Upper lobe of left lung (tissue), 6 donors: ENCODE data around the gene CPVL. TPM values are rescaled to one million over a fixed set of nuclear protein-coding genes. Genes with fewer than 3 reads are reported as not detected.

Experiments
- ATAC-seq, 2 donors: fragments of 200-7000 bp; cut with Tn5 transposase; one replicate each; pipeline ENCODE4 v1.9.1; 2022; ENCODE audit warnings: mild to moderate bottlenecking in 2 of 2, moderate library complexity in 2 of 2; ENCODE audit not compliant: low FRiP score in 2 of 2
- DNase-seq, 2 donors: peaks; one replicate each; pipeline ENCODE4 v3.0.0-alpha.2; 2019 to 2020
- H3K27ac ChIP-seq, 4 donors: fragments of 200-600 bp; sonication (generic); one replicate each; pipeline ENCODE4 v1.5.1; 2016 to 2019
- H3K27me3 ChIP-seq, 4 donors: fragments of 200-600 bp; sonication (generic); one replicate each; pipeline ENCODE4 v1.5.1; 2017 to 2019
- H3K36me3 ChIP-seq, 4 donors: fragments of 200-600 bp; sonication (generic); one replicate each; pipeline ENCODE4 v1.5.1; 2016 to 2019
- H3K4me1 ChIP-seq, 4 donors: fragments of 200-600 bp; sonication (generic); one replicate each; pipeline ENCODE4 v1.5.1; 2018 to 2019
- H3K4me3 ChIP-seq, 4 donors: fragments of 200-600 bp; sonication (generic); one replicate each; pipeline ENCODE4 v1.5.1; 2017 to 2019; ENCODE audit warnings: mild to moderate bottlenecking in 2 of 4, moderate library complexity in 1 of 4
- H3K9me3 ChIP-seq, 4 donors: fragments of 200-600 bp; sonication (generic); one replicate each; pipeline ENCODE4 v1.5.1; 2018 to 2019
- EP300 ChIP-seq, 4 donors: sonication (generic); formaldehyde crosslinking; IDR thresholded peaks; one replicate each; pipeline ENCODE4 v1.5.1; 2017; ENCODE audit warnings: antibody characterized with exemption in 4 of 4, control low read depth in 2 of 4
- POLR2A ChIP-seq, 4 donors: fragments of 450-650 bp; IDR thresholded peaks; one replicate each; pipeline ENCODE4 v1.5.1; 2016 to 2017; ENCODE audit warnings: antibody characterized with exemption in 4 of 4, mild to moderate bottlenecking in 2 of 4
- POLR2AphosphoS5 ChIP-seq, 2 donors: sonication (generic); formaldehyde crosslinking; IDR thresholded peaks; one replicate each; pipeline ENCODE4 v1.5.1; 2017; ENCODE audit warnings: antibody characterized with exemption in 2 of 2
- WGBS, 2 donors: methylation state at CpG; one replicate each; pipeline ENCODE4 v1.1.5; 2017 to 2018; 5-methylcytosine and 5-hydroxymethylcytosine counted together
- total RNA-seq, 6 donors: library from RNA; depleted of rRNA in 4 of 6; stranded (reverse); fragments of >200 nt in 4 of 6; gene quantifications; one replicate each; pipeline versions ENCODE4 v1.1.0 to v1.2.1, GENCODE V29; 2016 to 2021
- TF ChIP-seq, protein P1 (sequence below), 6 experiments: fragments of 450-650 bp in 4 of 6; fragments of 200-600 bp in 2 of 6; sonication (generic) in 2 of 6; IDR thresholded peaks; one replicate each; pipeline ENCODE4 v1.5.1; 2016 to 2019; ENCODE audit warnings: antibody characterized with exemption in 6 of 6
- donor health status: DM: no; HTN: no; CAD: no; lungs with moderate emphysema.
- donor health status: DM: no; HTN: yes; CAD: no; lungs with severe emphysema.

CPVL gene
- total RNA-seq, 6 donors from 2014 or later: 4.6 to 47.4 (median 23.2) TPM

DNA sequence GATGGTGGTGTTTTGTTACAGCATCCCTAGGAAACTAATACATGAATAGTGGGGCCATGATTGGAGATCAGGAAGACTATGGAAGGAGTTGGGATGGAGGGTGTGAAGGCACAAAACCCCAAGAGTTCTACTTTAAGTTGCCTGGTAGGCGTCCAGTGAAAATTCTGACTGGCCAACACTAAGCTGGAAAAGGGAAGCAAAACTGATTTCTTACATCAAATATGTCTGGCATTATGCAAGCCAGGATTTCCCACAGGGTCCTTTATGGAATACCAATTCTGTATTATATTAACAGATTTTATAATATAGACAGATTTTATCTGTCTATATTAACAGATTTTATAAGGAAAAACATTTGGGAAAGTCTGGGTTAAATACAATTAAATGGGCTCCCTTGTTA lies 16.2 kb downstream of the CPVL start:
- TF ChIP-seq, protein P1, sequence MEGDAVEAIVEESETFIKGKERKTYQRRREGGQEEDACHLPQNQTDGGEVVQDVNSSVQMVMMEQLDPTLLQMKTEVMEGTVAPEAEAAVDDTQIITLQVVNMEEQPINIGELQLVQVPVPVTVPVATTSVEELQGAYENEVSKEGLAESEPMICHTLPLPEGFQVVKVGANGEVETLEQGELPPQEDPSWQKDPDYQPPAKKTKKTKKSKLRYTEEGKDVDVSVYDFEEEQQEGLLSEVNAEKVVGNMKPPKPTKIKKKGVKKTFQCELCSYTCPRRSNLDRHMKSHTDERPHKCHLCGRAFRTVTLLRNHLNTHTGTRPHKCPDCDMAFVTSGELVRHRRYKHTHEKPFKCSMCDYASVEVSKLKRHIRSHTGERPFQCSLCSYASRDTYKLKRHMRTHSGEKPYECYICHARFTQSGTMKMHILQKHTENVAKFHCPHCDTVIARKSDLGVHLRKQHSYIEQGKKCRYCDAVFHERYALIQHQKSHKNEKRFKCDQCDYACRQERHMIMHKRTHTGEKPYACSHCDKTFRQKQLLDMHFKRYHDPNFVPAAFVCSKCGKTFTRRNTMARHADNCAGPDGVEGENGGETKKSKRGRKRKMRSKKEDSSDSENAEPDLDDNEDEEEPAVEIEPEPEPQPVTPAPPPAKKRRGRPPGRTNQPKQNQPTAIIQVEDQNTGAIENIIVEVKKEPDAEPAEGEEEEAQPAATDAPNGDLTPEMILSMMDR (IDR thresholded peaks at IDR 0.05): no peak
- no peak for TF ChIP-seq EP300 (IDR thresholded peaks at IDR 0.05)
- TF ChIP-seq POLR2A (IDR thresholded peaks at IDR 0.05): no peak
- TF ChIP-seq POLR2AphosphoS5 (IDR thresholded peaks at IDR 0.05): no peak
- DNase-seq (no peak), ATAC-seq (no peak)
- Histone ChIP-seq H3K27ac (no peak overlapping the region), H3K4me1 (no peaks in the 10 kb centered on the region), H3K36me3 (no peaks in the 10 kb centered on the region), H3K4me3 (no peak overlapping the region), H3K27me3 (no peaks in the 10 kb centered on the region), H3K9me3 (no peaks in the 10 kb centered on the region)
- WGBS, 2 donors: 70 to 88% methylated on average over 1 of the region's 1 CpG

- DNase-seq: no peak
- 61 to 68% methylated on average over 4 of the region's 4 CpGs for WGBS, 2 donors
Measured at GRCh38 chr7:29127527-29127926, 18.8 kb downstream of the CPVL start.

DNA sequence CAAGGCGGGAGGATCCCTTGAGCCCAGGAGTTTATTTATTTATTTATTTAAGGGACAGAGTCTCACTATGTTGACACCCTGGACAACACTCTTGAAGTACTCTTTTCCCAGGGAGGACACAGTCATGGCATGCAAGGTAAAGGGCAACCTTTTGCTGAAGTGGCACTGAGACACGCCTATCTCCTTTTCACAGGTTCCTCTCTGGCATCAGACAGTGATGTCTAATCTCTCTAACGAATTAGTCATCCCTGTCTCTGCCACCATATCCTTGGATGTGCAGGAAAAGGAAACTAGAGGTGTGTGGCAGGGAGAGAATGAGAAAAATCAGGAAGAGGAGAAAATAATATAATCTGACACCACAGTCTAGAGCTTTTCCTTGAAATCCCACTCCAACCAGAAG lies 19.5 kb downstream of the CPVL start:
- no peaks in the 10 kb centered on the region for H3K27me3 ChIP-seq
- H3K27ac ChIP-seq: no peak overlapping the region
- H3K4me1 ChIP-seq: no peaks in the 10 kb centered on the region
- H3K9me3 ChIP-seq: no peaks in the 10 kb centered on the region
- WGBS, 2 donors: 84 to 92% methylated on average over 3 of the region's 3 CpGs
- ATAC-seq (no peak), DNase-seq (no peak)
- TF ChIP-seq POLR2AphosphoS5 (IDR thresholded peaks at IDR 0.05) (no peak), EP300 (IDR thresholded peaks at IDR 0.05) (no peak)
- TF ChIP-seq, protein P1 (IDR thresholded peaks at IDR 0.05): no peak
- no peaks in the 10 kb centered on the region for H3K36me3 ChIP-seq
- no peak overlapping the region for H3K4me3 ChIP-seq

More at GRCh38 chr7:29127527-29127926, 18.8 kb downstream of the CPVL start:
- H3K27ac ChIP-seq: no peak overlapping the region
- ATAC-seq: no peak
- TF ChIP-seq, protein P1 (IDR thresholded peaks at IDR 0.05): no peak
- TF ChIP-seq EP300 (IDR thresholded peaks at IDR 0.05) (no peak), POLR2A (IDR thresholded peaks at IDR 0.05) (no peak), POLR2AphosphoS5 (IDR thresholded peaks at IDR 0.05) (no peak)
- H3K27me3 ChIP-seq: no peaks in the 10 kb centered on the region
- H3K4me1 ChIP-seq: no peaks in the 10 kb centered on the region
- H3K9me3 ChIP-seq: no peaks in the 10 kb centered on the region
- H3K4me3 ChIP-seq: no peak overlapping the region
- no peaks in the 10 kb centered on the region for H3K36me3 ChIP-seq

DNA sequence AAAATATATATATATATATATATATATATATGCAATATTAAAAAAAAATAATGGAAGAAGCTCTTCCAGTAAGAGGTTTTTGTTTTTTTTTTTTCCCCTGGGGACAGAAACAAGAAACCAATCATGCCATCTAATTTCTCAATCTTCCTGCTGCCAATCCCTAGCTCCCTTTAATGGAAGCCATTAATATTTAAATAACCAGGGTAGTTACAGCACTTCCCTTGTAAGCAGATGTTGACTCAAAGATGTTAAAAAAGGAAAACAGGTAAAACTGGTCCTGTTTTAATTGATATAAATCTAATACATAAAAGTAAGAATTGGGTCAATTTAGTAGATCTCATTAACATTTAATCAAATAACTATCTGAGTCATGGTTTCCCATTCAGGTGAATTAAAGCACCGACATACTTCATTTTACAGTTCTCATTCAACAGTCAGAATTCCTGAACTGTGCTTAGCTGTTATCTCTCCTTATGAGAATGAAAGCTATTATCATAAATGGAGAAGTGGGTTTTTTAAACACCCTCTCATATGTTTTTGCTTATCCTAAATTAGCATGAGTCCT lies 22.6 kb downstream of the CPVL start:
- Histone ChIP-seq H3K4me1 (no peaks in the 10 kb centered on the region), H3K27me3 (no peaks in the 10 kb centered on the region), H3K27ac (no peak overlapping the region), H3K36me3 (no peaks in the 10 kb centered on the region), H3K4me3 (no peak overlapping the region), H3K9me3 (no peaks in the 10 kb centered on the region)
- DNase-seq (no peak), ATAC-seq (no peak)
- WGBS, 2 donors: 82 to 85% methylated on average over 1 of the region's 1 CpG
- TF ChIP-seq POLR2AphosphoS5 (IDR thresholded peaks at IDR 0.05) (no peak), POLR2A (IDR thresholded peaks at IDR 0.05) (no peak), EP300 (IDR thresholded peaks at IDR 0.05) (no peak)
- TF ChIP-seq, protein P1 (IDR thresholded peaks at IDR 0.05): no peak

DNA sequence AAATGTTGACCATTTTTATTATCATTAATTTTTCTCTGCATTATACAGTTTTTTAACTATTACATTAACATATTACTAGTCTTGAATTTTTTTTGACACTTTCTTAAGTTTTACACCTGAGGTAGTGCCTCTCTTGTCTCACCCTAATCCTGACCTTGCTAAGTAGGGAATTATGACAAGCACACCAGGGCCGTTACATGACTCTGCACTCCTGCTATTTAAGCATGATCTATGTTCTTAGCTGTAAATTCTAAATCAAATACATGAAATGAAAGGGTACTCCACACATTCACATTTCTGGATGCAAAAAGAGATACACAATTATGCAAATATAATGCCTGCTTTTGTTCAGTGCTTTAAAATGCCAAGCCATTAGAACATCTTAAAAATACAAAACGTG lies 23.6 kb downstream of the CPVL start:
- Histone ChIP-seq H3K36me3 (no peaks in the 10 kb centered on the region), H3K27me3 (no peaks in the 10 kb centered on the region), H3K4me1 (no peaks in the 10 kb centered on the region), H3K9me3 (no peaks in the 10 kb centered on the region), H3K27ac (no peak overlapping the region), H3K4me3 (no peak overlapping the region)
- ATAC-seq (no peak), DNase-seq (no peak)
- 90 to 96% methylated on average over 2 of the region's 2 CpGs for WGBS, 2 donors
- TF ChIP-seq POLR2AphosphoS5 (IDR thresholded peaks at IDR 0.05) (no peak), POLR2A (IDR thresholded peaks at IDR 0.05) (no peak), EP300 (IDR thresholded peaks at IDR 0.05) (no peak)
- TF ChIP-seq, protein P1 (IDR thresholded peaks at IDR 0.05): no peak
